ENCODE results near the gene IFT52. TPM values are rescaled to one million over a fixed set of nuclear protein-coding genes. Genes with fewer than 3 reads are reported as not detected.
"Not testable (repeated sequence)": the region's sequence is repeated elsewhere in the genome, so short reads cannot be mapped to it uniquely, and the experiment has no call there.

The IFT52 gene
- total RNA-seq, 2 experiments from 2014 or later, result 17.4 to 17.8 TPM

- peaks cover 4% of the 10 kb centered on the region for H3K27me3 Mint-ChIP-seq
- no peak for ATAC-seq (ENCODE audit: low read depth)
- no peak overlapping the region for H3K27ac Mint-ChIP-seq
- no peaks in the 10 kb centered on the region for H3K9me3 Mint-ChIP-seq
- no peak overlapping the region for H3K4me3 Mint-ChIP-seq
- H3K36me3 Mint-ChIP-seq, result no peaks in the 10 kb centered on the region
- no peak for DNase-seq
- POLR2A ChIA-PET, result no interaction called here
- H3K4me1 Mint-ChIP-seq, result peaks cover 8% of the 10 kb centered on the region
These were observed 14.6 kb upstream of the IFT52 start for GRCh38 chr20:43576108-43576507.

DNA sequence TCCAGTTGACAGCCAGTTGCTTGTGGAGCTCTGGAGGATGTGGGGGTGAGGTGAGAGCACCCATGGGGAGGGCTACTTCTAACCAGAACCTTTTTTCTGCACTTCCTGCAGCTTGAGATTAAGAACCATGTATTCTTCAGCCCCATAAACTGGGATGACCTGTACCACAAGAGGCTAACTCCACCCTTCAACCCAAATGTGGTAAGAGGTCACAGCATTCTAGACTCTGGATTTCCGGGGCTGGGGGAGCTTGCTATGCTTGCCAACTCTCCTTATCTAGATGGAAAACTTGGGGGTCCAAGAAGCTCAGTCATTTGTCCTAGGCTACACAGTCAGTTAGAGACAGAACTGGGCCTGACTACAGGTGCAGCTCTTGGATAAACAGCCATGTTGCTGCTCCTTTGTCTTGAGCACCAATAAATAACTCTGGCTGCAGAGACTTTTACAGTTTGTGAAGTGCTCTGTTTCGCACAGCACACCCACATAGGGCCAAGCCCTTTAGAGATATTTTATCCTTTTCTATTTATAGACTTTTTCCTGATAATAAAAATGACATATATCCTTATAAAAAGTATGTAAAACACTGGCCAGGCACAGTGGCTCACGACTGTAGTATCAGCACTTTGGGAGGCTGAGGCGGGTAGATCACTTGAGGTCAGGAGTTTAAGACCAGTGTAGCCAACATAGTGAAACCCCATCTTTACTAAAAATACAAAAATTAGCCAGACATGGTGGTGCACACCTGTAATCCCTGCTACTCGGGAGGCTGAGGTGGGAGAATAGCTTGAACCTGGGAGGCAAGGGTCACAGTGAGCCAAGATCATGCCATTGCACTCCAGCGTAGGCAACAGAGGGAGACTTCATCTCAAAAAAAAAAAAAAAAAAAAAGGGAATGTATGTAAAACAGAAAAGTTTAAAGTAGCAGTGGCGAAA lies 10.6 kb upstream of the IFT52 start:
- Mint-ChIP-seq H3K27ac (no peak overlapping the region), H3K36me3 (no peaks in the 10 kb centered on the region), H3K4me3 (no peak overlapping the region), H3K4me1 (peaks cover 8% of the 10 kb centered on the region), H3K9me3 (no peaks in the 10 kb centered on the region), H3K27me3 (peaks cover 4% of the 10 kb centered on the region)
- DNase-seq, result no peak
- POLR2A ChIA-PET, result no interaction called here
- ATAC-seq (ENCODE audit: low read depth), result peak; percentile 76

GRCh38 chr20:43583133-43583864 lies 7.4 kb upstream of the IFT52 start:
- ATAC-seq (ENCODE audit: low read depth), result no peak
- Mint-ChIP-seq H3K4me1 (peaks cover 8% of the 10 kb centered on the region), H3K27me3 (peaks cover 6% of the 10 kb centered on the region), H3K27ac (no peak overlapping the region), H3K36me3 (no peaks in the 10 kb centered on the region), H3K4me3 (no peak overlapping the region), H3K9me3 (no peaks in the 10 kb centered on the region)
- no peak for DNase-seq
- POLR2A ChIA-PET, result interaction anchor here (0.6 kb wide), 1 partner anchor 115 kb away, joined by 3 read pairs; no protein-coding TSS in a partner anchor

DNA sequence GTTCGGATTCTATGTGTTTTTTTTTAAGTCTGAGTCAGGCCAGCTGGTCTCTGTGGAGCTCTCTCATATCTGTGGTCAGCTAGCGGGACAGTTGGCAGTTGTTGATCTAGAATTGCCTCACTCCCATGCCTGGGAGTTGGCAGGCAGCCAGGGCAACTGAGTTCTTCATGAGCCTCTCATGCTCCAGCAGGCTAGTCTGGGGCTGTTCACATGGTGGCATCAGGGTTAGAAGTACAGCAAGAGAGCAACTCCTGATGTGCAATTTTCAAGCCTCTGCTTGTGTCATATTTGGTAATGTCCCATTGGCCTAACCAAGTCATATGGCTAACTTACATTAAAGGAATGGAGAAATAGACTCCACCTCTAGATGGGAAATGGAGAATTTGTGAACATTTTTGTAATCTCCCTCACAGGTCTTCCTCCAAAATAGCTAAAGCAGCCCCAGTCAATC lies 6.7 kb upstream of the IFT52 start:
- ATAC-seq (ENCODE audit: low read depth) (no peak), DNase-seq (no peak)
- H3K36me3 Mint-ChIP-seq, result no peaks in the 10 kb centered on the region
- peaks cover 8% of the 10 kb centered on the region for H3K4me1 Mint-ChIP-seq
- no peak overlapping the region for H3K4me3 Mint-ChIP-seq
- POLR2A ChIA-PET, result interaction anchor here (0.6 kb wide), 1 partner anchor 115 kb away, joined by 3 read pairs; no protein-coding TSS in a partner anchor
- H3K9me3 Mint-ChIP-seq, result no peaks in the 10 kb centered on the region
- peaks cover 5% of the 10 kb centered on the region for H3K27me3 Mint-ChIP-seq
- H3K27ac Mint-ChIP-seq, result no peak overlapping the region

GRCh38 chr20:43584448-43585136 lies 6.1 kb upstream of the IFT52 start:
- H3K27ac Mint-ChIP-seq, result no peak overlapping the region
- POLR2A ChIA-PET, result no interaction called here
- DNase-seq, result no peak
- no peaks in the 10 kb centered on the region for H3K9me3 Mint-ChIP-seq
- H3K27me3 Mint-ChIP-seq, result peaks cover 2% of the 10 kb centered on the region
- no peaks in the 10 kb centered on the region for H3K36me3 Mint-ChIP-seq
- H3K4me3 Mint-ChIP-seq, result no peak overlapping the region
- peaks cover 3% of the 10 kb centered on the region for H3K4me1 Mint-ChIP-seq
- ATAC-seq (ENCODE audit: low read depth), result no peak

DNA sequence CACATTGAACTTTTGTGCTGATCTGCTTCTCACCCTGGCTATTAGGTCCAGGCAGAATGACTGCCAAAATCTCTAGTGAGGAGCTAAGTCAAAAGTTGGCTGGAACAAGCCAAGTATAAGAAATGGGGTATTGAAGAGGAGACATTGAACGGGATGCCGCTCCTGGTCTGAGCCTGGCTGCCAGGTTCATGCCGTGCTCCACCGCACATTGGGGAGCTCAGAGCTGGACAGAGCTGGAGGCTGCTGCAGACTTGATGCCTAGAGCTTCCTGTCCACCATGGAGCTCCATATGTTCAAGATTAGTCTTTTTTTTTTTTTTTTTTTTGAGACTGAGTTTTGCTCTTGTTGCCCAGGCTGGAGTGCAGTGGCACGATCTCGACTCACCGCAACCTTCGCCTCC lies 4.1 kb upstream of the IFT52 start:
- Mint-ChIP-seq H3K27me3 (peaks cover 2% of the 10 kb centered on the region), H3K27ac (no peak overlapping the region), H3K9me3 (no peaks in the 10 kb centered on the region), H3K36me3 (no peaks in the 10 kb centered on the region), H3K4me1 (peaks cover 10% of the 10 kb centered on the region), H3K4me3 (no peak overlapping the region)
- no peak for ATAC-seq (ENCODE audit: low read depth)
- DNase-seq, result no peak
- POLR2A ChIA-PET, result interaction anchor here (0.6 kb wide), 1 partner anchor 1292 kb away, joined by 5 read pairs; no protein-coding TSS in a partner anchor

DNA sequence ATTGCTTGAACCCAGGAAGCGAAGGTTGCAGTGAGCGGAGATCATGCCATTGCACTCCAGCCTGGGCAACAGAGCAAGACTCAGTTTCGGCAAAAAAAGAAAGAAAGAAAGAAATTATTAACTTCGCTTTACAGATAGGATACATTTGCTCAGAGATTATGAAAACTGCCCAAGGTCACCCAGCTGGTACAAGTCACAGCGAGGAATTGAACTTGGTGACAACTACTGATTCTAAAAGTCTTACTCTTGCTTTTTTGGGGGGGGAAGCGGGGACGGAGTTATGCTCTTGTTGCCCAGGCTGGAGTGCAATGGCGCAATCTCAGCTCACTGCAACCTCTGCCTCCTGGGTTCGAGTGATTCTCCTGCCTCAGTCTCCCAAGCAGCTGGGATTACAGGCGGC lies 2.2 kb upstream of the IFT52 start:
- H3K36me3 Mint-ChIP-seq; H3K27ac Mint-ChIP-seq; H3K27me3 Mint-ChIP-seq; POLR2A ChIA-PET; DNase-seq; ATAC-seq (ENCODE audit: low read depth); H3K4me3 Mint-ChIP-seq; H3K9me3 Mint-ChIP-seq: not testable (repeated sequence)
- peaks cover 10% of the 10 kb centered on the region for H3K4me1 Mint-ChIP-seq

DNA sequence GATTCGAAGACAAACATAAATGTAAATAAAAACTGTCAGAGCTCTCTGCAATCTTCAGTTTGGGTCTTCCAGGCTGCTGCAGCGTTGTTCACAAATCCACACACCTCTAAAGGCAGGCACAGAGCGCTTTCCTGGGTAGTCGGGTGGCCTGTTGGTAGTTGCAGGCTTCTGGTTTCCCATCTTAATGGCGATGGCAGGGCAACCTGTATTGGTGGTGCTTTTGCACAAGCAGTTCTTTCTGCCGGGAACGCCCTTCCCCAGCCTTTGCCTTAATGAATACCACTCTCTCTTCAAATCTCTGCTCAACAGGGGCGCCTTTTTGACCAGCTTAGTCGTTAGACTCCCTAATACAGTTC lies 723 bp upstream of the IFT52 start:
- no peak for ATAC-seq (ENCODE audit: low read depth)
- Mint-ChIP-seq H3K4me3 (peak overlapping the region; percentile 82), H3K27ac (peak overlapping the region; percentile 92), H3K27me3 (peaks cover 2% of the 10 kb centered on the region), H3K36me3 (peaks cover 3% of the 10 kb centered on the region), H3K9me3 (no peaks in the 10 kb centered on the region), H3K4me1 (peaks cover 10% of the 10 kb centered on the region)
- POLR2A ChIA-PET, result interaction anchor here (1.3 to 1.5 kb wide), 2 partner anchors 78 to 132 kb away, joined by 10 to 13 read pairs; partner anchors contain the start of gene SRSF6
- DNase-seq, result no peak

- H3K4me3 Mint-ChIP-seq; H3K36me3 Mint-ChIP-seq; H3K27me3 Mint-ChIP-seq; ATAC-seq (ENCODE audit: low read depth); H3K4me1 Mint-ChIP-seq; DNase-seq; H3K27ac Mint-ChIP-seq; H3K9me3 Mint-ChIP-seq: not testable (repeated sequence)
- POLR2A ChIA-PET, result interaction anchor here (0.6 kb wide), 1 partner anchor 59 kb away, joined by 4 read pairs; no protein-coding TSS in a partner anchor
These were observed 11.2 kb downstream of the IFT52 start for GRCh38 chr20:43601960-43602359.

GRCh38 chr20:43603124-43603523 lies 12.4 kb downstream of the IFT52 start:
- Mint-ChIP-seq H3K27me3 (no peaks in the 10 kb centered on the region), H3K9me3 (no peaks in the 10 kb centered on the region), H3K4me1 (no peaks in the 10 kb centered on the region), H3K27ac (no peak overlapping the region), H3K36me3 (peaks cover 3% of the 10 kb centered on the region), H3K4me3 (no peak overlapping the region)
- POLR2A ChIA-PET, result no interaction called here
- DNase-seq, result no peak
- no peak for ATAC-seq (ENCODE audit: low read depth)

DNA sequence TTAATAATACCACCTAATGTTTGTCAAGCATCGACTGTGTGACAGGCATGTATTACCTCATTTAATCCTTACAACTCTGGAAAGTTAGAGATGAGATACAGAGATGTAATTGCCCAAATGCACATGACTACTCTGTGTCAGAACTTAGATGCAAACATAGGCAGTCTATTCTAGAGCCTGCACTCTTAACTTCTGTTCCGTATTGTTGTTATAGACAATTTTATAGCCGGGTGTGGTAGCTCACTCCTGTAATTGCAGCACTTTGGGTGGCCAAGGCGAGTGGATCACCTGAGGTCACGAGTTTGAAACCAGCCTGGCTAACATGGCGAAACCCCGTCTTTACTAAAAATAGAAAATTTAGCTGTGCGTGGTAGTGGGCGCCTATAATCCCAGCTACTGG lies 15.0 kb downstream of the IFT52 start:
- Mint-ChIP-seq H3K36me3 (peaks cover 3% of the 10 kb centered on the region), H3K27me3 (no peaks in the 10 kb centered on the region)
- POLR2A ChIA-PET, result no interaction called here

GRCh38 chr20:43607278-43607677 lies 16.5 kb downstream of the IFT52 start:
- DNase-seq; H3K27me3 Mint-ChIP-seq; ATAC-seq (ENCODE audit: low read depth); H3K36me3 Mint-ChIP-seq; H3K4me3 Mint-ChIP-seq; H3K27ac Mint-ChIP-seq; H3K4me1 Mint-ChIP-seq; H3K9me3 Mint-ChIP-seq; POLR2A ChIA-PET: not testable (repeated sequence)

More for the DNA sequence above, 15.0 kb downstream of the IFT52 start:
- Mint-ChIP-seq H3K27ac (no peak overlapping the region), H3K4me3 (no peak overlapping the region), H3K9me3 (no peaks in the 10 kb centered on the region), H3K4me1 (no peaks in the 10 kb centered on the region)
- ATAC-seq (ENCODE audit: low read depth) (no peak), DNase-seq (no peak)

GRCh38 chr20:43631598-43631997 lies 40.9 kb downstream of the IFT52 start:
- Mint-ChIP-seq H3K27ac (no peak overlapping the region), H3K4me3 (no peak overlapping the region), H3K9me3 (no peaks in the 10 kb centered on the region), H3K4me1 (peaks cover 1% of the 10 kb centered on the region), H3K27me3 (no peaks in the 10 kb centered on the region), H3K36me3 (peaks cover 8% of the 10 kb centered on the region)
- ATAC-seq (ENCODE audit: low read depth) (no peak), DNase-seq (no peak)
- POLR2A ChIA-PET, result interaction anchor here (0.7 kb wide), 1 partner anchor 41 kb away, joined by 3 read pairs; the partner anchor contains the start of gene IFT52

All from activated naive CD8-positive, alpha-beta T cell treated with anti-CD3 and anti-CD28 coated beads, Interleukin-2, amount 10 ng/mL, durations not matched to agents 7 days and 5 days (primary cell).